Left ventricle myocardium inferior (tissue), 1 donor: Measurements from ENCODE around the gene CTAG1A. TPM values are rescaled to one million over a fixed set of nuclear protein-coding genes. Genes with fewer than 3 reads are reported as not detected.
"Not testable (repeated sequence)": the region's sequence is repeated elsewhere in the genome, so short reads cannot be mapped to it uniquely, and the experiment has no call there.

Source experiments
- DNase-seq: peaks from one replicate; pipeline ENCODE4 v3.0.0-alpha.2; 2020
- H3K27ac ChIP-seq: fragments of 200-600 bp; replicated peaks from 2 replicates; pipeline ENCODE4 v1.8.0; 2021
- H3K27me3 ChIP-seq: fragments of 200-600 bp; 2 replicates; pipeline ENCODE4 v1.8.0; 2021; ENCODE audit warnings: low read depth
- H3K36me3 ChIP-seq: fragments of 200-600 bp; 2 replicates; pipeline ENCODE4 v1.8.0; 2021
- H3K4me1 ChIP-seq: fragments of 200-600 bp; 2 replicates; pipeline ENCODE4 v1.8.0; 2021
- H3K4me3 ChIP-seq: fragments of 200-600 bp; 2 replicates; pipeline ENCODE4 v1.8.0; 2021; ENCODE audit warnings: mild to moderate bottlenecking, moderate library complexity
- H3K9me3 ChIP-seq: fragments of 200-600 bp; replicated peaks from 2 replicates; pipeline ENCODE4 v1.8.0; 2021
- CTCF ChIP-seq: fragments of 200-600 bp; IDR thresholded peaks from 2 replicates; pipeline ENCODE4 v1.8.0; 2021; ENCODE audit warnings: antibody characterized with exemption, mild to moderate bottlenecking, borderline replicate concordance
- intact Hi-C: fragments of 100-400 bp; cut with micrococcal nuclease; formaldehyde crosslinking; loops from one replicate; pipeline ENCODE4 v1.11.0; 2022
- long read RNA-seq: library from polyadenylated mRNA; unstranded; transcript quantifications from one replicate; pipeline ENCODE4 v2.0.0, GENCODE V29; 2021
- total RNA-seq: library from RNA; stranded (reverse); fragmentation: NEBNext Ultra II Directional; extraction: Animal tissue kit (Norgen Biotek cat#: 25700); gene quantifications from one replicate; pipeline ENCODE4 v1.2.1, GENCODE V29; 2021
- donor health status: DM: no; HTN: yes; CAD: no; lungs with severe emphysema.

Gene CTAG1A
- not detected for total RNA-seq
- long read RNA-seq = 0 reads

DNA sequence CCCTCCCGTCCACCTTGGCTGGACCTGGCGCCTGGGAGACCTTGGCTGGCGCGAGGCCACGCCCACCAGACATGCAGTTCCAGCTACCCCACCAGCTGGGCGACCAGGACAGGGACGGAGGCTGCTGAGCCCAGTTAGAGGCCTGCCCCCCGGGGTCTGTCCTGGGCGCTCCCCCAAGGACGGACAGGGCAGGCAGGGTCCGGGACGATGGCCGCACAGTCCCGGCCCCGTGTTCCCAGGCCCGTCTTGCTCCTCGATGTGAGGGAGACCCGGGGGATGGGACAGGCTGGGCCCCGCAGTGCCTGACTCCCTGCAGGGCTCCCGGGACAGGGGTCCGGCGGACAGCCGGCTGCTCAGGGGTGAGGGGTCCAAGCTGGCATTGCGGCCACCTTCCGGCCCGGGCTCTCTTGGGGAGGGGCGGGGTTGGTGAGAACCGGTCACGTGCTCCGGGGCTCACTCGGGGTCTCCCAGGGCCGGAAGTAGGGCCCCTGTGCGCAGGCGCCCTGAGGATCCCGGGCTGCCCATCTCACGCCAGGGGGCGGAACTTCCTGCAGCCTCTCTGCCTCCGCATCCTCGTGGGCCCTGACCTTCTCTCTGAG, at the start of gene CTAG1A:
Gene CTAG1A, plus strand, starts transcription at position 549 of the 599 bp plus-strand sequence. CDS start 74 bp downstream, outside the sequence.
- H3K4me1 ChIP-seq, H3K9me3 ChIP-seq, DNase-seq, H3K36me3 ChIP-seq, H3K27me3 ChIP-seq, intact Hi-C loops, H3K4me3 ChIP-seq, H3K27ac ChIP-seq: not testable (repeated sequence)

DNA sequence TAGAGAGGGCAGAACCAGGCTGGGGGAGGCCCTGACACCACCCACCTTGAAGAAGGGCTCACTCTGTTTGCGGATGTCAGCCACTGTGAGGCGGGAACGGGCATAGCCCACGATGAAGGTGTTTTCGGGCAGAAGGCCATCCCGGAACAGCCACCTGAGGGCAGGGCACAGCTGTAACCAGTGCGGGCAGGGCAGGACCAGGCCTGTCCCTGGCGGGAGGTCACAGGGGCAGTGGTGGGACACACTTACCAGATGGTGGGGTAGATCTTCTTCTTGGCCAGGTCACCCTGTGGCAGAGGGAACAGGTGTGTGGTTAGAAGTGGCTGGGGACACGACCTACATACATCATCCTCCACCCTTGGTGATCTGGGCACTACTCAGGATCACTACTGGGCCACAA, 49.0 kb upstream of the CTAG1A start:
- H3K27me3 ChIP-seq = no peaks in the 10 kb centered on the region
- no peaks in the 10 kb centered on the region for H3K9me3 ChIP-seq
- intact Hi-C loops = no loop called here
- peaks cover 6% of the 10 kb centered on the region for H3K4me1 ChIP-seq
- no peak for TF ChIP-seq CTCF
- no peak overlapping the region for H3K4me3 ChIP-seq
- H3K27ac ChIP-seq = no peak overlapping the region
- no peak for DNase-seq
- peaks cover 5% of the 10 kb centered on the region for H3K36me3 ChIP-seq

DNA sequence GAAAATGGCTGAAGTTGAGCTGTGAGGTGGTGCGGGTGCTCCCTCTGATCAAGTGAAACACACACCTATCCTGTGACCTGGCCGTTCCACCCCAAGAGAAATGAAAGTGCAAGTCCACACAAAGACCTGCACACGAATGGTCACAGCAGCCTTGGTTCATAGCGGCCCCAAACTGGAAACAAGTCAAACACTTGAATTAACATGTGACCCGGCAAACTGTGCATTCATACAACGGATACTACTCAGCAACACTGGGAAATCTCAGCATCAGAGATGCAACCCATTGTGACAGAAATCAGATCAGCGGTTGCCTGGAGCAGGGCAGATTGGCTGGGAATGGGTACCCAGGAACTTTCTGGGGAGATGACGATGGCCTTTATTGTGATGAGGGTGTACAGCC, 45.9 kb upstream of the CTAG1A start:
- no peak for DNase-seq
- H3K27ac ChIP-seq = no peak overlapping the region
- peaks cover 22% of the 10 kb centered on the region for H3K4me1 ChIP-seq
- no peaks in the 10 kb centered on the region for H3K27me3 ChIP-seq
- TF ChIP-seq CTCF = no peak
- no peak overlapping the region for H3K4me3 ChIP-seq
- no peaks in the 10 kb centered on the region for H3K36me3 ChIP-seq
- intact Hi-C loops = no loop called here
- H3K9me3 ChIP-seq = no peaks in the 10 kb centered on the region

- intact Hi-C loops, H3K4me3 ChIP-seq, H3K27me3 ChIP-seq, DNase-seq, H3K9me3 ChIP-seq, H3K36me3 ChIP-seq, H3K27ac ChIP-seq: not testable (repeated sequence)
- peaks cover 16% of the 10 kb centered on the region for H3K4me1 ChIP-seq
Measured at GRCh38 chrX:154540365-154540764, 44.6 kb upstream of the CTAG1A start.

GRCh38 chrX:154540897-154541535, 43.9 kb upstream of the CTAG1A start:
- Histone ChIP-seq H3K4me1 (peaks cover 19% of the 10 kb centered on the region), H3K36me3 (no peaks in the 10 kb centered on the region), H3K27me3 (no peaks in the 10 kb centered on the region), H3K9me3 (no peaks in the 10 kb centered on the region), H3K4me3 (no peak overlapping the region), H3K27ac (peak overlapping the region; percentile 67)
- TF ChIP-seq CTCF = no peak
- DNase-seq = no peak
- intact Hi-C loops = no loop called here

DNA sequence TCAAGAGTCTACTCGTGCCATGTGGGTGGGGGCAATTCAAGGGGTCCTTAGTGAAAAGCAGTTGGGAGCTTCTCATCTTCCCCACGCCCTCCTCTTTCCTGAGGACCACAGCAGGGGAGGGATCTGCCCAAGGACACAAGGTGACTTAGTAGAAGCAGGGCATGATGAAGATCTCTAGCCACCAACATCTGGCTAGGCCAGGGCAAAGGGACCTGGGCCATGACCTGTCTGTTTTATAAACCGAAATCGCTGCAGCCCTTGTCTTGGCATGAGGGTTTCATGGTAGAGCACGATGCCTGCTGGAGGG, 43.4 kb upstream of the CTAG1A start:
- no peak for DNase-seq
- peaks cover 25% of the 10 kb centered on the region for H3K4me1 ChIP-seq
- no peaks in the 10 kb centered on the region for H3K27me3 ChIP-seq
- no peaks in the 10 kb centered on the region for H3K9me3 ChIP-seq
- no peak for TF ChIP-seq CTCF
- intact Hi-C loops = no loop called here
- H3K27ac ChIP-seq = peak overlapping the region; percentile 67
- no peaks in the 10 kb centered on the region for H3K36me3 ChIP-seq
- no peak overlapping the region for H3K4me3 ChIP-seq
